ENCODE data around the gene METTL16.

DNA sequence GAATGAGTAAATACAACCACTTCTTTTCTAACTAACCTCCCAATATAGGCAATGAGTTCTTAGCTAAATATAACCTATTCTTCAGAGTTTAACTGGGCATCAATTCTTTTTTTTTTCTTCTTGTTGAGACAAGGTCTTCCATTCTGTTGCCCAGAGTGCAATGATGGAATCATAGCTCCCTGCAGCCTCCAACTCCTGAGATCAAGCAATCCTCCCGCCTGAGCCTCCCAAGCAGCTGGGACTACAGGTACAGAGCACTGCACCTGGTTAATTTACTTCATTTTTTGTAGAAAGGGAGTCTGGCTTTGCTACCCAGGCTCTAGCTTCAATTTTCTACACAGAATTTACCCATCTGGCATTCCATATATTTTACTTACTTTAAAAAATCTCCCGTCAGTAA, 1.1 kb downstream of the METTL16 start:
- TF ChIP-seq POLR2A (IDR thresholded peaks at IDR 0.05), result no peak
- TF ChIP-seq, protein P1, sequence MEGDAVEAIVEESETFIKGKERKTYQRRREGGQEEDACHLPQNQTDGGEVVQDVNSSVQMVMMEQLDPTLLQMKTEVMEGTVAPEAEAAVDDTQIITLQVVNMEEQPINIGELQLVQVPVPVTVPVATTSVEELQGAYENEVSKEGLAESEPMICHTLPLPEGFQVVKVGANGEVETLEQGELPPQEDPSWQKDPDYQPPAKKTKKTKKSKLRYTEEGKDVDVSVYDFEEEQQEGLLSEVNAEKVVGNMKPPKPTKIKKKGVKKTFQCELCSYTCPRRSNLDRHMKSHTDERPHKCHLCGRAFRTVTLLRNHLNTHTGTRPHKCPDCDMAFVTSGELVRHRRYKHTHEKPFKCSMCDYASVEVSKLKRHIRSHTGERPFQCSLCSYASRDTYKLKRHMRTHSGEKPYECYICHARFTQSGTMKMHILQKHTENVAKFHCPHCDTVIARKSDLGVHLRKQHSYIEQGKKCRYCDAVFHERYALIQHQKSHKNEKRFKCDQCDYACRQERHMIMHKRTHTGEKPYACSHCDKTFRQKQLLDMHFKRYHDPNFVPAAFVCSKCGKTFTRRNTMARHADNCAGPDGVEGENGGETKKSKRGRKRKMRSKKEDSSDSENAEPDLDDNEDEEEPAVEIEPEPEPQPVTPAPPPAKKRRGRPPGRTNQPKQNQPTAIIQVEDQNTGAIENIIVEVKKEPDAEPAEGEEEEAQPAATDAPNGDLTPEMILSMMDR (IDR thresholded peaks at IDR 0.05), result no peak
